Measurements from ENCODE around the gene PMM2. TPM values are rescaled to one million over a fixed set of nuclear protein-coding genes. Genes with fewer than 3 reads are reported as not detected.
A peak's percentile ranks its signal among the peaks of the same experiment; 100 is the strongest.
"Not testable (repeated sequence)": the region's sequence is repeated elsewhere in the genome, so short reads cannot be mapped to it uniquely, and the experiment has no call there.

Gene PMM2
- polyA plus RNA-seq, 4 donors, result 21.1 to 48.1 (median 36.0) TPM

- H3K36me3 ChIP-seq (ENCODE audit: control insufficient read depth in 3 of 3, insufficient read depth in 2 of 3, low read depth in 1 of 3, low read length in 3 of 3); H3K27me3 ChIP-seq (ENCODE audit: control insufficient read depth in 3 of 3, insufficient read depth in 3 of 3, low read length in 3 of 3); DNase-seq; H3K4me3 ChIP-seq (ENCODE audit: low read depth in 1 of 3, low read length in 3 of 3); H3K27ac ChIP-seq (ENCODE audit: low read depth in 1 of 3, low read length in 2 of 3); H3K4me1 ChIP-seq (ENCODE audit: control insufficient read depth in 3 of 3, insufficient read depth in 2 of 3, low read depth in 1 of 3, low read length in 2 of 3); H3K9me3 ChIP-seq (ENCODE audit: control insufficient read depth in 2 of 2, insufficient read depth in 1 of 2, low read depth in 1 of 2, low read length in 1 of 2); FAIRE-seq: not testable (repeated sequence)
- WGBS, 3 donors, result 93 to 94% (median 93%) methylated on average over 7 of the region's 7 CpGs
These were observed 76.2 kb downstream of the PMM2 start for GRCh38 chr16:8873866-8874195.

GRCh38 chr16:8874388-8874787 lies 76.7 kb downstream of the PMM2 start:
- Histone ChIP-seq H3K9me3 (ENCODE audit: control insufficient read depth in 2 of 2, insufficient read depth in 1 of 2, low read depth in 1 of 2, low read length in 1 of 2) (no peaks in the 10 kb centered on the region), H3K4me1 (ENCODE audit: control insufficient read depth in 3 of 3, insufficient read depth in 2 of 3, low read depth in 1 of 3, low read length in 2 of 3) (peaks cover 0 to 9% (median 0%) of the 10 kb centered on the region in 3 donors), H3K27ac (ENCODE audit: low read depth in 1 of 3, low read length in 2 of 3) (no peak overlapping the region), H3K27me3 (ENCODE audit: control insufficient read depth in 3 of 3, insufficient read depth in 3 of 3, low read length in 3 of 3) (no peaks in the 10 kb centered on the region), H3K36me3 (ENCODE audit: control insufficient read depth in 3 of 3, insufficient read depth in 2 of 3, low read depth in 1 of 3, low read length in 3 of 3) (peaks cover 0 to 5% (median 0%) of the 10 kb centered on the region in 3 donors), H3K4me3 (ENCODE audit: low read depth in 1 of 3, low read length in 3 of 3) (no peak overlapping the region)
- DNase-seq, result no peak
- FAIRE-seq, result no peak
- 54 to 82% (median 71%) methylated on average over 6 of the region's 6 CpGs for whole genome bisulfite sequencing, 3 donors

- FAIRE-seq; H3K4me3 ChIP-seq (ENCODE audit: low read depth in 1 of 3, low read length in 3 of 3); H3K9me3 ChIP-seq (ENCODE audit: control insufficient read depth in 2 of 2, insufficient read depth in 1 of 2, low read depth in 1 of 2, low read length in 1 of 2); H3K36me3 ChIP-seq (ENCODE audit: control insufficient read depth in 3 of 3, insufficient read depth in 2 of 3, low read depth in 1 of 3, low read length in 3 of 3); H3K27me3 ChIP-seq (ENCODE audit: control insufficient read depth in 3 of 3, insufficient read depth in 3 of 3, low read length in 3 of 3); H3K27ac ChIP-seq (ENCODE audit: low read depth in 1 of 3, low read length in 2 of 3): not testable (repeated sequence)
- WGBS, 3 donors, result 40 to 59% (median 44%) methylated on average over 7 of the region's 7 CpGs
- H3K4me1 ChIP-seq (ENCODE audit: control insufficient read depth in 3 of 3, insufficient read depth in 2 of 3, low read depth in 1 of 3, low read length in 2 of 3), result peaks cover 0 to 12% (median 0%) of the 10 kb centered on the region in 3 donors
- DNase-seq, result peak in 1 of 2 donors; percentile 36
These were observed 77.7 kb downstream of the PMM2 start for GRCh38 chr16:8875317-8875716.

GRCh38 chr16:8877894-8878522 lies 80.4 kb downstream of the PMM2 start:
- FAIRE-seq (no peak), DNase-seq (no peak)
- H3K27ac ChIP-seq (ENCODE audit: low read depth in 1 of 3, low read length in 2 of 3), result peak overlapping the region in 1 of 3 donors; percentile 42
- H3K4me3 ChIP-seq (ENCODE audit: low read depth in 1 of 3, low read length in 3 of 3), result no peak overlapping the region
- H3K36me3 ChIP-seq (ENCODE audit: control insufficient read depth in 3 of 3, insufficient read depth in 2 of 3, low read depth in 1 of 3, low read length in 3 of 3), result peaks cover 0 to 8% (median 0%) of the 10 kb centered on the region in 3 donors
- 58 to 68% (median 62%) methylated on average over 8 of the region's 8 CpGs for WGBS, 3 donors
- no peaks in the 10 kb centered on the region for H3K9me3 ChIP-seq (ENCODE audit: control insufficient read depth in 2 of 2, insufficient read depth in 1 of 2, low read depth in 1 of 2, low read length in 1 of 2)
- no peaks in the 10 kb centered on the region for H3K27me3 ChIP-seq (ENCODE audit: control insufficient read depth in 3 of 3, insufficient read depth in 3 of 3, low read length in 3 of 3)
- peaks cover 0 to 29% (median 0%) of the 10 kb centered on the region in 3 donors for H3K4me1 ChIP-seq (ENCODE audit: control insufficient read depth in 3 of 3, insufficient read depth in 2 of 3, low read depth in 1 of 3, low read length in 2 of 3)

GRCh38 chr16:8878523-8878911 lies 80.9 kb downstream of the PMM2 start:
- Histone ChIP-seq H3K4me3 (ENCODE audit: low read depth in 1 of 3, low read length in 3 of 3) (no peak overlapping the region), H3K27ac (ENCODE audit: low read depth in 1 of 3, low read length in 2 of 3) (peak overlapping the region in 1 of 3 donors; percentile 48), H3K27me3 (ENCODE audit: control insufficient read depth in 3 of 3, insufficient read depth in 3 of 3, low read length in 3 of 3) (no peaks in the 10 kb centered on the region), H3K9me3 (ENCODE audit: control insufficient read depth in 2 of 2, insufficient read depth in 1 of 2, low read depth in 1 of 2, low read length in 1 of 2) (no peaks in the 10 kb centered on the region), H3K4me1 (ENCODE audit: control insufficient read depth in 3 of 3, insufficient read depth in 2 of 3, low read depth in 1 of 3, low read length in 2 of 3) (peaks cover 0 to 33% (median 0%) of the 10 kb centered on the region in 3 donors), H3K36me3 (ENCODE audit: control insufficient read depth in 3 of 3, insufficient read depth in 2 of 3, low read depth in 1 of 3, low read length in 3 of 3) (peaks cover 0 to 11% (median 0%) of the 10 kb centered on the region in 3 donors)
- WGBS, 3 donors, result 40 to 55% (median 50%) methylated on average over 6 of the region's 6 CpGs
- DNase-seq (peak in 1 of 2 donors; percentile 70), FAIRE-seq (no peak)

GRCh38 chr16:8880839-8881510 lies 83.3 kb downstream of the PMM2 start:
- H3K9me3 ChIP-seq (ENCODE audit: control insufficient read depth in 2 of 2, insufficient read depth in 1 of 2, low read depth in 1 of 2, low read length in 1 of 2), result no peaks in the 10 kb centered on the region
- DNase-seq (no peak), FAIRE-seq (no peak)
- peaks cover 0 to 8% (median 0%) of the 10 kb centered on the region in 3 donors for H3K36me3 ChIP-seq (ENCODE audit: control insufficient read depth in 3 of 3, insufficient read depth in 2 of 3, low read depth in 1 of 3, low read length in 3 of 3)
- 87 to 92% (median 89%) methylated on average over 8 of the region's 8 CpGs for WGBS, 3 donors
- peaks cover 0 to 55% (median 3%) of the 10 kb centered on the region in 3 donors for H3K4me1 ChIP-seq (ENCODE audit: control insufficient read depth in 3 of 3, insufficient read depth in 2 of 3, low read depth in 1 of 3, low read length in 2 of 3)
- no peak overlapping the region for H3K4me3 ChIP-seq (ENCODE audit: low read depth in 1 of 3, low read length in 3 of 3)
- H3K27me3 ChIP-seq (ENCODE audit: control insufficient read depth in 3 of 3, insufficient read depth in 3 of 3, low read length in 3 of 3), result no peaks in the 10 kb centered on the region
- H3K27ac ChIP-seq (ENCODE audit: low read depth in 1 of 3, low read length in 2 of 3), result peak overlapping the region in 1 of 3 donors; percentile 72

GRCh38 chr16:8882041-8882617 lies 84.5 kb downstream of the PMM2 start, which contains the start of gene LITAFD:
TSS of gene LITAFD (plus strand) at chr16:8882351. CDS start at chr16:8884356, 2,005 bp downstream.
- WGBS, 3 donors, result 73 to 76% (median 75%) methylated on average over 10 of the region's 10 CpGs
- H3K27ac ChIP-seq (ENCODE audit: low read depth in 1 of 3, low read length in 2 of 3), result peak within 1 kb of the TSS in 1 of 3 donors; percentile 72
- no peaks in the 10 kb centered on the region for H3K9me3 ChIP-seq (ENCODE audit: control insufficient read depth in 2 of 2, insufficient read depth in 1 of 2, low read depth in 1 of 2, low read length in 1 of 2)
- peaks cover 0 to 10% (median 0%) of the 10 kb centered on the region in 3 donors for H3K36me3 ChIP-seq (ENCODE audit: control insufficient read depth in 3 of 3, insufficient read depth in 2 of 3, low read depth in 1 of 3, low read length in 3 of 3)
- DNase-seq, result no peak
- H3K4me3 ChIP-seq (ENCODE audit: low read depth in 1 of 3, low read length in 3 of 3), result no peak within 1 kb of the TSS
- FAIRE-seq, result no peak
- H3K4me1 ChIP-seq (ENCODE audit: control insufficient read depth in 3 of 3, insufficient read depth in 2 of 3, low read depth in 1 of 3, low read length in 2 of 3), result peaks cover 3 to 63% (median 5%) of the 10 kb centered on the region in 3 donors
- no peaks in the 10 kb centered on the region for H3K27me3 ChIP-seq (ENCODE audit: control insufficient read depth in 3 of 3, insufficient read depth in 3 of 3, low read length in 3 of 3)

- 87 to 90% (median 90%) methylated on average over 17 of the region's 17 CpGs for WGBS, 3 donors
- no peaks in the 10 kb centered on the region for H3K9me3 ChIP-seq (ENCODE audit: control insufficient read depth in 2 of 2, insufficient read depth in 1 of 2, low read depth in 1 of 2, low read length in 1 of 2)
- H3K4me3 ChIP-seq (ENCODE audit: low read depth in 1 of 3, low read length in 3 of 3), result no peak overlapping the region
- H3K36me3 ChIP-seq (ENCODE audit: control insufficient read depth in 3 of 3, insufficient read depth in 2 of 3, low read depth in 1 of 3, low read length in 3 of 3), result peaks cover 0 to 15% (median 0%) of the 10 kb centered on the region in 3 donors
- peak overlapping the region in 1 of 3 donors; percentile 72 for H3K27ac ChIP-seq (ENCODE audit: low read depth in 1 of 3, low read length in 2 of 3)
- no peak for FAIRE-seq
- H3K27me3 ChIP-seq (ENCODE audit: control insufficient read depth in 3 of 3, insufficient read depth in 3 of 3, low read length in 3 of 3), result no peaks in the 10 kb centered on the region
- no peak for DNase-seq
- peaks cover 3 to 63% (median 5%) of the 10 kb centered on the region in 3 donors for H3K4me1 ChIP-seq (ENCODE audit: control insufficient read depth in 3 of 3, insufficient read depth in 2 of 3, low read depth in 1 of 3, low read length in 2 of 3)
These were observed 85.2 kb downstream of the PMM2 start for GRCh38 chr16:8882725-8883377.

Data from small intestine (tissue), 7 donors.